ENCODE measurements around the gene SLC2A11.

DNA sequence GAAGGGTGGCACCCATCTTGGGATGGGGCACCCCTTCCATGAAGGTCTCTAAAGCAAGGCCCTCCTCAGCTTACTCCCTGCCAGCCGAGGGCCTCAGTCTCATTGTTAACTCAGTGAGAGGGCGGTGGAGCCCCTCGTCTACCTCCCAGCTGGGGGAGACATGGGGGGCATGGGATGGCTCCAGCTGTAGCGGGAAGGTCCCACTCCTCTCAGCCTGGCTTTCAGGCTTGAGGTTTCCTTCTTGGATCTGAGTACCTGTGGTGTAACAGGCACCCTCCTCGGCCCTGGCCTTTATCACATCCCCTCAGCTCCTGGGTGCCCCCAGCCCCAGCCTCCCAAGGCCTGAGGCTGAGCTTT lies 38.5 kb downstream of the SLC2A11 start:
- TF ChIP-seq YY1 (IDR thresholded peaks at IDR 0.05; ENCODE audit: insufficient read depth, insufficient read length) (no peak), SUZ12 (IDR thresholded peaks at IDR 0.05; ENCODE audit: extremely low read depth, insufficient read depth, insufficient read length) (no peak), ZNF274 (IDR thresholded peaks at IDR 0.05; ENCODE audit: low read depth, low read length) (no peak)
